ENCODE data around the gene TRAPPC6A. TPM values are rescaled to one million over a fixed set of nuclear protein-coding genes. Genes with fewer than 3 reads are reported as not detected.

The TRAPPC6A gene
- total RNA-seq, 2 donors from 2014 or later = 27.2 to 36.8 TPM

- no peaks in the 10 kb centered on the region for H3K9me3 Mint-ChIP-seq
- DNase-seq (ENCODE audit: low spot score in 2 of 2) = no peak
- no peak overlapping the region for H3K27ac Mint-ChIP-seq
- ATAC-seq = no peak
- H3K36me3 Mint-ChIP-seq = no peaks in the 10 kb centered on the region
These were observed 17.7 kb upstream of the TRAPPC6A start for GRCh38 chr19:45195764-45196163.

DNA sequence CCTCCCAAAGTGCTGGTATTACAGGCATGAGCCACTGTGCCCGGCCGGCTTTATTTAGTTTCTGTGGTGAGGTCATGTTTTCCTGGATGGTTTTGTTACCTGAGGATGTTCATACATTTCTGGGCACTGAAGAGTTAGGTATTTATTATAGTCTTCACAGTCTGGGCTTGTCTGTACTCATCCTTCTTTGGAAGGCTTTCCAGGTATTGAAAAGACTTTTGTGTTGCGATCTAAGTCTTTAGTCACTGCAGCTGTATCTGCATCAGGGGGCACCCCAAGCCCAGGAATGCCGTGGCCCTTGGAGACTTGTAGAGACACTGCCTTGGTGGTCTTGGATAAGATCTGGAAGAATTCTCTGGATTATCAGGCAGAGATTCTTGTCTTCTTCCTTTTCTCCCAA, 13.3 kb upstream of the TRAPPC6A start:
- ATAC-seq (no peak), DNase-seq (ENCODE audit: low spot score in 2 of 2) (no peak)
- no peaks in the 10 kb centered on the region for H3K9me3 Mint-ChIP-seq
- H3K27ac Mint-ChIP-seq = peak overlapping the region in 1 of 2 donors; percentile 50
- H3K36me3 Mint-ChIP-seq = no peaks in the 10 kb centered on the region

DNA sequence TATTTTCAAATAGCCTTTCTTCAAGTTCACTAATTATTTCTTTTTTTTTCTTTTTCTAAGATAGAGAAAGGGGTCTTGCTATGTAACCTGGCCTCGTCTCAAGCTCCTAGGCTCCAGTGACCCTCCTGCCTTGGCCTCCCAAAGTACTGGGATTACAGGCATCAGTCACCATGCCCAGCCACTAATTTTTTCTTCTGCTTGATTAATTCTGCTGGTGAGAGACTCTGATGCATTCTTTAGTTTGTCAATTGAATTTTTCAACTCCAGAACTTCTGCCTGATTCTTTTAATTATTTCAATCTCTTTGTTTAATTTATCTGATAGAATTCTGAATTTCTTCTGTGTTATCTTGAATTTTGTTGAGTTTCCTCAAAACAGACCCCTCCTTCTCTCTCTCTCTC, 11.9 kb upstream of the TRAPPC6A start:
- ATAC-seq (no peak), DNase-seq (ENCODE audit: low spot score in 2 of 2) (no peak)
- no peaks in the 10 kb centered on the region for H3K36me3 Mint-ChIP-seq
- peak overlapping the region in 1 of 2 donors; percentile 0 for H3K27ac Mint-ChIP-seq
- no peaks in the 10 kb centered on the region for H3K9me3 Mint-ChIP-seq

GRCh38 chr19:45187421-45188100, 9.5 kb upstream of the TRAPPC6A start:
- no peak for DNase-seq (ENCODE audit: low spot score in 2 of 2)
- no peaks in the 10 kb centered on the region for H3K9me3 Mint-ChIP-seq
- H3K36me3 Mint-ChIP-seq = no peaks in the 10 kb centered on the region
- peak overlapping the region in 1 of 2 donors; percentile 48 for H3K27ac Mint-ChIP-seq
- peak; percentile 70 to 84 for ATAC-seq

GRCh38 chr19:45186509-45187334, 8.7 kb upstream of the TRAPPC6A start:
- ATAC-seq (no peak), DNase-seq (ENCODE audit: low spot score in 2 of 2) (no peak)
- peak overlapping the region; percentile 44 to 48 for H3K27ac Mint-ChIP-seq
- no peaks in the 10 kb centered on the region for H3K9me3 Mint-ChIP-seq
- no peaks in the 10 kb centered on the region for H3K36me3 Mint-ChIP-seq

GRCh38 chr19:45184115-45184514, 6.1 kb upstream of the TRAPPC6A start:
- ATAC-seq (no peak), DNase-seq (ENCODE audit: low spot score in 2 of 2) (no peak)
- H3K9me3 Mint-ChIP-seq = no peaks in the 10 kb centered on the region
- no peak overlapping the region for H3K27ac Mint-ChIP-seq
- H3K36me3 Mint-ChIP-seq = peaks cover 0 to 5% of the 10 kb centered on the region in 2 donors

- Mint-ChIP-seq H3K9me3 (no peaks in the 10 kb centered on the region), H3K27ac (peak overlapping the region in 1 of 2 donors; percentile 72), H3K36me3 (peaks cover 0 to 5% of the 10 kb centered on the region in 2 donors)
- no peak for DNase-seq (ENCODE audit: low spot score in 2 of 2)
- ATAC-seq = no peak
These were observed 4.7 kb upstream of the TRAPPC6A start for GRCh38 chr19:45182758-45183157.

DNA sequence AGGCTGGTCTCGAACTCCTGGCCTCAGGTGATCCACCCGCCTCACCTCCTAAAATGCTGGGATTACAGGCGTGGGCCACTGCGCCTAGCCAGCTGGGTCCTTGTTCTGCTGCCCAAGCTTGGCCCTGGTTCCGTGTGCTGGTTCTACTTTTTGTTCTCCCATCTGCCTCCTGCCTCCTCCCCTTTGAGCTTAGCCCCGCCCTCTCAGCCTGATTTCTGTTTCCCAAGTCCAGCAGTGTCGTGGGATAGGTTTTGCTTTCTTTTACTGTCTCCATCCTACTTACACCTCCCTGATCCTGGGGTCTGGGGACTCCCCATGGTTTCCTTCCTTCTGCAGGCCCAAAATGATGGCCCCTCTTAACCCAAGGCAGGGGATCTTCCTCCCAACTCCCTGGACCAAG, 2.9 kb upstream of the TRAPPC6A start:
- H3K27ac Mint-ChIP-seq = peak overlapping the region; percentile 66 to 75
- no peak for ATAC-seq

DNA sequence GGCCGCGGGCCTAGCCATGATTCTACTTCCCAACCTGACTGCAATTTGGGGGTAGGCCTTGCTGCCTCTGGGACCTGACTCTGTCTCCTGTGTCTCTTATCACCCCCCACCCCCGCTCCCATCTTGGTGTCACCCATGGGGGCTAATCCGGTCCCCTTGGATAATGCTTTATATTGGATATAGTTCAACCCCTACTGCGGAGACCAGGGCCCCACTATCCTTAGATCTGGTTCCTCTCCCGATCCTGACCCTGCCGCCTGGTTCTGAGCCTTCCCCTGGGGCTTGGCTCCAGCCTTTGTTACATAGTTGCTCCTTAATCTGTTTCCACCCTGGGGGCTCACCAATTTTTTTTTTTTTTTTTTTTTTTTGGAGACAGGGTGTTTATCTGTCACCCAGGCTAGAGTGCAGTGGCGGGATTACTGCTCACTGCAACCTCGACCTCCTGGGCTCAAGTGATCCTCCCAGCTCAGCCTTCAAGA, 1.9 kb upstream of the TRAPPC6A start:
- Mint-ChIP-seq H3K27ac (peak overlapping the region; percentile 33 to 66), H3K9me3 (no peaks in the 10 kb centered on the region), H3K36me3 (peaks cover 0 to 5% of the 10 kb centered on the region in 2 donors)
- no peak for ATAC-seq
- no peak for DNase-seq (ENCODE audit: low spot score in 2 of 2)

More for the DNA sequence above, 2.9 kb upstream of the TRAPPC6A start:
- no peak for DNase-seq (ENCODE audit: low spot score in 2 of 2)
- H3K9me3 Mint-ChIP-seq = no peaks in the 10 kb centered on the region
- peaks cover 0 to 5% of the 10 kb centered on the region in 2 donors for H3K36me3 Mint-ChIP-seq

GRCh38 chr19:45179072-45179891, 1.2 kb upstream of the TRAPPC6A start:
- H3K36me3 Mint-ChIP-seq = peaks cover 0 to 5% of the 10 kb centered on the region in 2 donors
- H3K27ac Mint-ChIP-seq = peak overlapping the region; percentile 89 to 96
- ATAC-seq (no peak), DNase-seq (ENCODE audit: low spot score in 2 of 2) (peak; percentile 52 to 68)
- no peaks in the 10 kb centered on the region for H3K9me3 Mint-ChIP-seq

- peak; percentile 87 to 90 for ATAC-seq
- H3K36me3 Mint-ChIP-seq = peaks cover 0 to 5% of the 10 kb centered on the region in 2 donors
- DNase-seq (ENCODE audit: low spot score in 2 of 2) = peak; percentile 99 to 100
These were observed 430 bp upstream of the TRAPPC6A start, which contains the start of gene BLOC1S3 for GRCh38 chr19:45178262-45179071. TSS of gene BLOC1S3 (plus strand) at chr19:45178784. CDS start at chr19:45179297, 513 bp downstream.

GRCh38 chr19:45175515-45176345, 2.3 kb downstream of the TRAPPC6A start:
- H3K9me3 Mint-ChIP-seq = no peaks in the 10 kb centered on the region
- H3K27ac Mint-ChIP-seq = peak overlapping the region; percentile 6 to 19
- H3K36me3 Mint-ChIP-seq = no peaks in the 10 kb centered on the region
- DNase-seq (ENCODE audit: low spot score in 2 of 2) (no peak), ATAC-seq (no peak)

More at GRCh38 chr19:45178262-45179071, 430 bp upstream of the TRAPPC6A start, which contains the start of gene BLOC1S3:
- Mint-ChIP-seq H3K27ac (peak within 1 kb of the TSS; percentile 89 to 96), H3K9me3 (no peaks in the 10 kb centered on the region)

GRCh38 chr19:45173816-45174215, 4.2 kb downstream of the TRAPPC6A start:
- peak overlapping the region; percentile 91 to 94 for H3K27ac Mint-ChIP-seq
- ATAC-seq = no peak

DNA sequence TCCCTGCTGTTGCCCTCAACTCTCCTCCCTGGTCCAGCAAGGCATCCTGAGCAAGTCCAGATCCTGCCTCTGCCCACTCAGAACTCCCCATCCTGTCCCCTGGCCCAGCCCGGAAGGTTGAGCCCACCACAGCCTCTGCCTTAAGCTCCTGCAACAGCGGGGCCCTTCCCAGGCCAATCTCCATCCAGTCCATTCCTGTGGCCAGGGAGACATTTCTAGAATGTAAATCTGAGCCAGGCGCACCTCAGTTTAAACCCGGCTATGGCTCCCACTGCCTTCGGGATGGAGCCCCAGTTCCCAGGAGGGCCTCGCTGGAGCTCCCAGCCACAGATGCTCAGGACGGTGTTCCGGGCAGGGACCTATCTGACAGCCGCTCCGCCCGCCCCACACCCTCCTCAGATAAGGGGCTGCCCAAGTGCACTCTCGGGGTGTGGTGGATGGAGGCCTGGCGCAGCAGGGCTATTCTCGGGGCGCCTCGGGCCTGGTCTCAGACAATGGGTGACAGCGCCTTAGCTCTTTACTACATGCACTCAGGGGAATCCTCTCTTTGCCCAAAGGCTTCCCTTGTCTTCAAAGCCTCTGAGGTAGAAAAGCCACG, 5.3 kb downstream of the TRAPPC6A start:
- ATAC-seq (no peak), DNase-seq (ENCODE audit: low spot score in 2 of 2) (no peak)
- Mint-ChIP-seq H3K27ac (peak overlapping the region; percentile 86 to 91), H3K9me3 (no peaks in the 10 kb centered on the region), H3K36me3 (no peaks in the 10 kb centered on the region)

More at GRCh38 chr19:45173816-45174215, 4.2 kb downstream of the TRAPPC6A start:
- Mint-ChIP-seq H3K36me3 (no peaks in the 10 kb centered on the region), H3K9me3 (no peaks in the 10 kb centered on the region)
- DNase-seq (ENCODE audit: low spot score in 2 of 2) = no peak

DNA sequence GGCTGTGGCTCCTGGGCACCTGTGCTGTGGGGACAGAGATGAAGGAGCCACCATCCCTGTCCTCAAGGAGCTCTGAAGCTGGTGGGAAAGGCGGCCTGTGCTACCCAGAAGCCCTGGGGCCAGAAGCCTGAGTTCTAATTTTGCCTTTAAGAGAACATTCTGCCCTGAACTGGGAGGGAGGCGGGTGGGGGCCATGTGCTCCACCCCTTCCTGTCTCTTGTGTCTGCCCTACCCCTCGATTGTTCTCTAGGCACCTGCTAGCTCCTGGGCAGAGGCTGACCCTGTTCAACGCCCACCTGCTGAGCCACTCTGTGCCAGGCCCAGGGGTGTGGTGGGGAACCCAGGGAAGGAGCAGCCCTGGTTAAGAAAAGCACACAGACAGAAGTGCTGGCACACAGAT, 5.9 kb downstream of the TRAPPC6A start:
- ATAC-seq (peak; percentile 29 to 36), DNase-seq (ENCODE audit: low spot score in 2 of 2) (no peak)
- Mint-ChIP-seq H3K9me3 (no peaks in the 10 kb centered on the region), H3K36me3 (no peaks in the 10 kb centered on the region), H3K27ac (peak overlapping the region; percentile 55 to 91)

Data from activated naive CD4-positive, alpha-beta T cell treated with anti-CD3 and anti-CD28 coated beads, Interleukin-2, amount 50 U/mL, for 72 hours (primary cell).